Liver (tissue), 3 donors: ENCODE measurements around the gene MEGF11.

Experiments used
- EGR1 ChIP-seq, 2 donors: IDR thresholded peaks; 2 replicates each; pipeline ENCODE4 v1.6.1; 2016 to 2018; ENCODE audit warnings: antibody characterized with exemption in 2 of 2, low read depth in 2 of 2
- GABPA ChIP-seq, 2 donors: IDR thresholded peaks in 1 of 2; conservative IDR thresholded peaks in 1 of 2; 2 replicates each; pipeline ENCODE4 v1.6.1; 2016; ENCODE audit warnings: antibody characterized with exemption in 2 of 2, mild to moderate bottlenecking in 1 of 2, moderate library complexity in 1 of 2
- JUND ChIP-seq, 2 donors: IDR thresholded peaks; 2 replicates each; pipeline ENCODE4 v1.6.1; 2016; ENCODE audit warnings: antibody characterized with exemption in 2 of 2
- RAD21 ChIP-seq, 2 donors: IDR thresholded peaks; 2 replicates each; pipeline ENCODE4 v1.6.1; 2016; ENCODE audit warnings: antibody characterized with exemption in 2 of 2, mild to moderate bottlenecking in 2 of 2
- RXRA ChIP-seq, 2 donors: IDR thresholded peaks; 2 replicates each; pipeline ENCODE4 v1.6.1; 2017 to 2018; ENCODE audit warnings: antibody characterized with exemption in 2 of 2, mild to moderate bottlenecking in 1 of 2
- SP1 ChIP-seq: IDR thresholded peaks from 2 replicates; pipeline ENCODE4 v1.6.1; 2018; ENCODE audit warnings: antibody characterized with exemption, mild to moderate bottlenecking
- TAF1 ChIP-seq: conservative IDR thresholded peaks from 2 replicates; pipeline ENCODE4 v1.6.1; 2016; ENCODE audit warnings: antibody characterized with exemption, mild to moderate bottlenecking
- YY1 ChIP-seq: IDR thresholded peaks from 2 replicates; pipeline ENCODE4 v1.6.1; 2016; ENCODE audit warnings: antibody characterized with exemption, mild to moderate bottlenecking
- TF ChIP-seq, protein P1 (sequence below): fragments of 150-350 bp; IDR thresholded peaks from 2 replicates; pipeline ENCODE4 v1.5.1; 2017; ENCODE audit warnings: improper control_type of control experiment, low read depth, low read length; ENCODE audit not compliant: missing input control
- TF ChIP-seq, protein P2 (sequence below): IDR thresholded peaks from 2 replicates; pipeline ENCODE4 v1.6.1; 2016; ENCODE audit warnings: antibody characterized with exemption, mild to moderate bottlenecking
- TF ChIP-seq, protein P3 (sequence below): IDR thresholded peaks from 2 replicates; pipeline ENCODE4 v1.6.1; 2016; ENCODE audit warnings: antibody characterized with exemption
- donor health status: healthy.
- donor health status: healthy.

DNA sequence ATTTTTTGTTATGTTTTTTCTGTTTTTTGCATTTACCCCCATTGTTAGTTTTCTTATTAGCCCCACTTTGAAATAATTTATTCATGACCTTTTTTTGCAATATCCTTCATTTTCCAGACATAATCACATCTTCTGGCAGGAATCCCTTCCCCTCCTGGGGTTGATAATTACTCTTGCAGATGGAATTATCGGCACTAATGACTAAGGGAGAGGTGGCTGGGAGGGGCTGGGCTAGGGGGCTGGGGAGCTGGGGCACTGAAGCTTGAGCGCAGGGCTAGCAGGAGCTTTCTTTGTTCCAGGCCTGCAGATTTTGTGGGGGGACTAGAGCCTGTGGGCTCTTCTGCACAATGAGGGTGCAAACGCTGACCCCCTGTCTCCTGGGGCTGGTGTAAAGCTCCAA is 306.5 kb downstream of the MEGF11 start:
- TF ChIP-seq JUND (IDR thresholded peaks at IDR 0.05) (no peak), SP1 (no peak), YY1 (no peak), RAD21 (IDR thresholded peaks at IDR 0.05) (no peak), EGR1 (IDR thresholded peaks at IDR 0.05; ENCODE audit: low read depth in 2 of 2) (no peak), GABPA (IDR thresholded peaks at IDR 0.05 in 1 of 2, conservative IDR thresholded peaks at IDR 0.05 in 1 of 2) (no peak), TAF1 (no peak), RXRA (IDR thresholded peaks at IDR 0.05) (no peak)
- TF ChIP-seq, protein P1, sequence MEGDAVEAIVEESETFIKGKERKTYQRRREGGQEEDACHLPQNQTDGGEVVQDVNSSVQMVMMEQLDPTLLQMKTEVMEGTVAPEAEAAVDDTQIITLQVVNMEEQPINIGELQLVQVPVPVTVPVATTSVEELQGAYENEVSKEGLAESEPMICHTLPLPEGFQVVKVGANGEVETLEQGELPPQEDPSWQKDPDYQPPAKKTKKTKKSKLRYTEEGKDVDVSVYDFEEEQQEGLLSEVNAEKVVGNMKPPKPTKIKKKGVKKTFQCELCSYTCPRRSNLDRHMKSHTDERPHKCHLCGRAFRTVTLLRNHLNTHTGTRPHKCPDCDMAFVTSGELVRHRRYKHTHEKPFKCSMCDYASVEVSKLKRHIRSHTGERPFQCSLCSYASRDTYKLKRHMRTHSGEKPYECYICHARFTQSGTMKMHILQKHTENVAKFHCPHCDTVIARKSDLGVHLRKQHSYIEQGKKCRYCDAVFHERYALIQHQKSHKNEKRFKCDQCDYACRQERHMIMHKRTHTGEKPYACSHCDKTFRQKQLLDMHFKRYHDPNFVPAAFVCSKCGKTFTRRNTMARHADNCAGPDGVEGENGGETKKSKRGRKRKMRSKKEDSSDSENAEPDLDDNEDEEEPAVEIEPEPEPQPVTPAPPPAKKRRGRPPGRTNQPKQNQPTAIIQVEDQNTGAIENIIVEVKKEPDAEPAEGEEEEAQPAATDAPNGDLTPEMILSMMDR: no peak
- TF ChIP-seq, protein P2, sequence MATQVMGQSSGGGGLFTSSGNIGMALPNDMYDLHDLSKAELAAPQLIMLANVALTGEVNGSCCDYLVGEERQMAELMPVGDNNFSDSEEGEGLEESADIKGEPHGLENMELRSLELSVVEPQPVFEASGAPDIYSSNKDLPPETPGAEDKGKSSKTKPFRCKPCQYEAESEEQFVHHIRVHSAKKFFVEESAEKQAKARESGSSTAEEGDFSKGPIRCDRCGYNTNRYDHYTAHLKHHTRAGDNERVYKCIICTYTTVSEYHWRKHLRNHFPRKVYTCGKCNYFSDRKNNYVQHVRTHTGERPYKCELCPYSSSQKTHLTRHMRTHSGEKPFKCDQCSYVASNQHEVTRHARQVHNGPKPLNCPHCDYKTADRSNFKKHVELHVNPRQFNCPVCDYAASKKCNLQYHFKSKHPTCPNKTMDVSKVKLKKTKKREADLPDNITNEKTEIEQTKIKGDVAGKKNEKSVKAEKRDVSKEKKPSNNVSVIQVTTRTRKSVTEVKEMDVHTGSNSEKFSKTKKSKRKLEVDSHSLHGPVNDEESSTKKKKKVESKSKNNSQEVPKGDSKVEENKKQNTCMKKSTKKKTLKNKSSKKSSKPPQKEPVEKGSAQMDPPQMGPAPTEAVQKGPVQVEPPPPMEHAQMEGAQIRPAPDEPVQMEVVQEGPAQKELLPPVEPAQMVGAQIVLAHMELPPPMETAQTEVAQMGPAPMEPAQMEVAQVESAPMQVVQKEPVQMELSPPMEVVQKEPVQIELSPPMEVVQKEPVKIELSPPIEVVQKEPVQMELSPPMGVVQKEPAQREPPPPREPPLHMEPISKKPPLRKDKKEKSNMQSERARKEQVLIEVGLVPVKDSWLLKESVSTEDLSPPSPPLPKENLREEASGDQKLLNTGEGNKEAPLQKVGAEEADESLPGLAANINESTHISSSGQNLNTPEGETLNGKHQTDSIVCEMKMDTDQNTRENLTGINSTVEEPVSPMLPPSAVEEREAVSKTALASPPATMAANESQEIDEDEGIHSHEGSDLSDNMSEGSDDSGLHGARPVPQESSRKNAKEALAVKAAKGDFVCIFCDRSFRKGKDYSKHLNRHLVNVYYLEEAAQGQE: no peak
- TF ChIP-seq, protein P3, sequence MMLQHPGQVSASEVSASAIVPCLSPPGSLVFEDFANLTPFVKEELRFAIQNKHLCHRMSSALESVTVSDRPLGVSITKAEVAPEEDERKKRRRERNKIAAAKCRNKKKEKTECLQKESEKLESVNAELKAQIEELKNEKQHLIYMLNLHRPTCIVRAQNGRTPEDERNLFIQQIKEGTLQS: no peak
